Mucosa of descending colon (tissue), 3 donors: Measurements from ENCODE around the gene LRRC1. TPM values are rescaled to one million over a fixed set of nuclear protein-coding genes. Genes with fewer than 3 reads are reported as not detected.

ENCODE experiments used
- ATAC-seq: fragments of 200-7000 bp; cut with Tn5 transposase; one replicate; pipeline ENCODE4 v1.9.1; 2020; ENCODE audit warnings: mild to moderate bottlenecking, moderate library complexity
- DNase-seq, 3 donors: peaks; one replicate each; pipeline ENCODE4 v3.0.0-alpha.2; 2020
- H3K36me3 ChIP-seq: fragments of 200-600 bp; one replicate; pipeline ENCODE4 v1.8.0; 2021; ENCODE audit warnings: low read depth, mild to moderate bottlenecking
- H3K4me1 ChIP-seq: fragments of 200-600 bp; one replicate; pipeline ENCODE4 v1.8.0; 2021; ENCODE audit warnings: low read depth, mild to moderate bottlenecking
- H3K4me3 ChIP-seq: fragments of 200-600 bp; one replicate; pipeline ENCODE4 v1.8.0; 2021; ENCODE audit warnings: mild to moderate bottlenecking
- H3K9me3 ChIP-seq: fragments of 200-600 bp; one replicate; pipeline ENCODE4 v1.8.0; 2021; ENCODE audit warnings: mild to moderate bottlenecking
- CTCF ChIP-seq: fragments of 200-600 bp; IDR thresholded peaks from one replicate; pipeline ENCODE4 v1.8.0; 2022; ENCODE audit warnings: antibody characterized with exemption, mild to moderate bottlenecking
- intact Hi-C, 2 donors: fragments of 100-400 bp; cut with DNase I in 1 of 2; cut with micrococcal nuclease in 1 of 2; formaldehyde crosslinking; loops; one replicate each; pipeline versions ENCODE4 v1.11.0 to v1.11.1; 2022; cut with DNase I, micrococcal nuclease
- total RNA-seq, 3 donors: library from RNA; stranded (reverse); fragmentation: NEBNext Ultra II Directional in 2 of 3; extraction: Animal tissue kit (Norgen Biotek cat#: 25700) in 2 of 3; gene quantifications; one replicate each; pipeline versions ENCODE4 v1.2.1 to v1.2.4, GENCODE V29; 2021 to 2023
- donor health status: DM: no; HTN: no; CAD: no; lungs with moderate emphysema.
- donor health status: DM: no; HTN: no; CAD: no.
- donor health status: DM: no; HTN: yes; CAD: no.

Gene LRRC1
- total RNA-seq, 3 donors from 2014 or later, result 57.7 to 105 (median 89.4) TPM

DNA sequence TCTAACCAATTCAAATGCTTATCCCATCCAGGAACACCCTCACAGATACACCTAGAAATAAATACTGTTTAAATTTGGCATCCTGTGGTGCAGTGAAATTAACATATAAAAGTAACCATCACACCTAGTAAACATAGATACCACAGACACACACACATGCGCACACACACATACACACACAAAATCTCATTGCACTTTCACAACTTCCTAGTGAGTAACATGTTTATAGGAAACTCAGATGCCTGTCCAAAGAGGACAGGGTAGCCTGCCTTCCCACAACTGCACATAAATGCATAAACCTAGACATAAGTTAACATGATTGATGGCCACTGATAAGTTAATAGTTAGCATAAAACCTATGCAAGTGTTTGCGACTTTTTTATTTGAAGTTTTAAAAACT is 56.8 kb downstream of the LRRC1 start:
- intact Hi-C loops, result no loop called here

DNA sequence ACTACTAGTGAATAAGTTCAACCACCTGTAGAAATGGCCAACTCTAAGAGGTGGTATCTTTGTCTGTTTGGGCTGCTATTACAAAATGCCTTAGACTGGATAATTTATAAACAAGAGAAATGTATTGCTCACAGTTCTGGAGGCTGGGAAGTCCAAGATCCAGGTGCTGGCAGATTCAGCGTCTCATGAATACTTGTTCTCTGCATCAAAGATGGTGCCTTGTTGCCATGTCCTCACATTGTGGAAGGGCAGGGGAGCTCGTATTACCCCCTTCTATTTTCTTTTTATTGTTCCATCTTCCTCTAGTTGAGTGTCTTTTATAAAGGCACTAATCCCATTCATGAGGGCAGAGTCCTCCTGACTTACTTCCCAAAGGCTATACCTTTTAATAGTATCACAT is 58.0 kb downstream of the LRRC1 start:
- Histone ChIP-seq H3K4me1 (peaks cover 7% of the 10 kb centered on the region), H3K9me3 (no peaks in the 10 kb centered on the region), H3K36me3 (no peaks in the 10 kb centered on the region), H3K4me3 (no peak overlapping the region)
- DNase-seq (no peak), ATAC-seq (no peak)
- intact Hi-C loops, result no loop called here
- TF ChIP-seq CTCF, result no peak

More for the DNA sequence above, 56.8 kb downstream of the LRRC1 start:
- Histone ChIP-seq H3K4me3 (no peak overlapping the region), H3K9me3 (no peaks in the 10 kb centered on the region), H3K4me1 (peaks cover 5% of the 10 kb centered on the region), H3K36me3 (no peaks in the 10 kb centered on the region)
- ATAC-seq (no peak), DNase-seq (no peak)
- TF ChIP-seq CTCF, result no peak

GRCh38 chr6:53854843-53855567 is 60.2 kb downstream of the LRRC1 start:
- DNase-seq, result no peak
- no peak for TF ChIP-seq CTCF
- Histone ChIP-seq H3K36me3 (no peaks in the 10 kb centered on the region), H3K4me1 (peaks cover 15% of the 10 kb centered on the region), H3K9me3 (no peaks in the 10 kb centered on the region), H3K4me3 (no peak overlapping the region)
- intact Hi-C loops, result no loop called here
- peak; percentile 89 for ATAC-seq

GRCh38 chr6:53855940-53856339 is 61.1 kb downstream of the LRRC1 start:
- H3K4me3 ChIP-seq, result no peak overlapping the region
- peaks cover 15% of the 10 kb centered on the region for H3K4me1 ChIP-seq
- DNase-seq, result no peak
- TF ChIP-seq CTCF, result no peak
- intact Hi-C loops, result no loop called here
- no peaks in the 10 kb centered on the region for H3K9me3 ChIP-seq
- H3K36me3 ChIP-seq, result no peaks in the 10 kb centered on the region
- ATAC-seq, result no peak

GRCh38 chr6:53857318-53858094 is 62.7 kb downstream of the LRRC1 start:
- intact Hi-C loops, result no loop called here
- Histone ChIP-seq H3K4me3 (no peak overlapping the region), H3K36me3 (no peaks in the 10 kb centered on the region), H3K4me1 (peaks cover 15% of the 10 kb centered on the region), H3K9me3 (no peaks in the 10 kb centered on the region)
- no peak for DNase-seq
- no peak for TF ChIP-seq CTCF
- no peak for ATAC-seq
